ENCODE measurements around the gene RAB11A. TPM values are rescaled to one million over a fixed set of nuclear protein-coding genes. Genes with fewer than 3 reads are reported as not detected.

Gene RAB11A
- total RNA-seq, 1 donor from 2014 or later: 317 TPM

DNA sequence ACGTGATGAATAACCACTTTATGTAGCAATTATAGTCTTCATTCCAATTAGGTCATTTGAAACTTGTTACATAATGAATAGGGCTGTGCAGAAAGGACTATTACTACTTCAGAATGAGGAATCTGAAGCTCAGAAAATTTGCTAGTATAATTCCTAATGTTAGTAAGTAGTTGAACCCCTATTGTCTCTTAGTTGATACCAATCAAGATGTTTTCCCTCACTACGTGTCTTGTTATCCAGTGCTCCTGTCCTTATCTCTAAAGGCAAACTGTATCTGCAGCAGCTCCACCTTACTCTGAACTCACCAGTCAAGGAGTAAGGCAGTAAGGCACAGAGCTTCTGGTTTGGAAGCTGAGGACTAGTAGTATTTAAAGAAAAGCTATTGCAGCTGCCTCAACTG is 32.0 kb downstream of the RAB11A start:
- Mint-ChIP-seq H3K27ac (ENCODE audit: unreplicated experiment) (no peak overlapping the region), H3K36me3 (ENCODE audit: unreplicated experiment) (peaks cover 61% of the 10 kb centered on the region)

DNA sequence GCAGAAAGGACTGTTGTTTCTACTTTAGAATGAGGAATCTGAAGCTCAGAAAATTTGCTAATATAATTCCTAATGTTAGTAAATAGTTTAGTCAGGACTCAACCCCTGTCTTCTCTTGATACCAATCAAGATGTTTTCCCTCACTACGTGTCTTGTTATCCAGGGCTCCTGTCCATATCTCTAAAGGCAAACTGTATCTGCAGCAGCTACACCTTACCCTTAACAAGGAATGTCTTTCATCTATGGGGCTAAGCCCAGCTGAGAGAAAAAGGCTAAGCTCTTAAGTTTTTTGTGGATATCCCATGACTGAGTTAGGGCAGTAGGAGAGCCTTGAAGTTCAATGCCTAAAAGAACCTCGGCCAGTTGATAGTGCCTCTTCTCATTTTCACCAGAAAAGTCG is 32.5 kb downstream of the RAB11A start:
- no peak for DNase-seq (ENCODE audit: extremely low spot score, unreplicated experiment)
- H3K9me3 Mint-ChIP-seq (ENCODE audit: unreplicated experiment): no peaks in the 10 kb centered on the region
- peaks cover 64% of the 10 kb centered on the region for H3K36me3 Mint-ChIP-seq (ENCODE audit: unreplicated experiment)
- H3K4me1 Mint-ChIP-seq (ENCODE audit: unreplicated experiment): peaks cover 16% of the 10 kb centered on the region
- TF ChIP-seq, protein P1, sequence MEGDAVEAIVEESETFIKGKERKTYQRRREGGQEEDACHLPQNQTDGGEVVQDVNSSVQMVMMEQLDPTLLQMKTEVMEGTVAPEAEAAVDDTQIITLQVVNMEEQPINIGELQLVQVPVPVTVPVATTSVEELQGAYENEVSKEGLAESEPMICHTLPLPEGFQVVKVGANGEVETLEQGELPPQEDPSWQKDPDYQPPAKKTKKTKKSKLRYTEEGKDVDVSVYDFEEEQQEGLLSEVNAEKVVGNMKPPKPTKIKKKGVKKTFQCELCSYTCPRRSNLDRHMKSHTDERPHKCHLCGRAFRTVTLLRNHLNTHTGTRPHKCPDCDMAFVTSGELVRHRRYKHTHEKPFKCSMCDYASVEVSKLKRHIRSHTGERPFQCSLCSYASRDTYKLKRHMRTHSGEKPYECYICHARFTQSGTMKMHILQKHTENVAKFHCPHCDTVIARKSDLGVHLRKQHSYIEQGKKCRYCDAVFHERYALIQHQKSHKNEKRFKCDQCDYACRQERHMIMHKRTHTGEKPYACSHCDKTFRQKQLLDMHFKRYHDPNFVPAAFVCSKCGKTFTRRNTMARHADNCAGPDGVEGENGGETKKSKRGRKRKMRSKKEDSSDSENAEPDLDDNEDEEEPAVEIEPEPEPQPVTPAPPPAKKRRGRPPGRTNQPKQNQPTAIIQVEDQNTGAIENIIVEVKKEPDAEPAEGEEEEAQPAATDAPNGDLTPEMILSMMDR (IDR thresholded peaks at IDR 0.05): no peak
- no peak overlapping the region for H3K4me3 Mint-ChIP-seq (ENCODE audit: unreplicated experiment)
- no peak overlapping the region for H3K27ac Mint-ChIP-seq (ENCODE audit: unreplicated experiment)
- no peaks in the 10 kb centered on the region for H3K27me3 Mint-ChIP-seq (ENCODE audit: unreplicated experiment)

More for the DNA sequence above, 32.0 kb downstream of the RAB11A start:
- peaks cover 17% of the 10 kb centered on the region for H3K4me1 Mint-ChIP-seq (ENCODE audit: unreplicated experiment)
- H3K27me3 Mint-ChIP-seq (ENCODE audit: unreplicated experiment): no peaks in the 10 kb centered on the region
- H3K4me3 Mint-ChIP-seq (ENCODE audit: unreplicated experiment): no peak overlapping the region
- H3K9me3 Mint-ChIP-seq (ENCODE audit: unreplicated experiment): no peaks in the 10 kb centered on the region
- TF ChIP-seq, protein P1 (IDR thresholded peaks at IDR 0.05): no peak
- no peak for DNase-seq (ENCODE audit: extremely low spot score, unreplicated experiment)

DNA sequence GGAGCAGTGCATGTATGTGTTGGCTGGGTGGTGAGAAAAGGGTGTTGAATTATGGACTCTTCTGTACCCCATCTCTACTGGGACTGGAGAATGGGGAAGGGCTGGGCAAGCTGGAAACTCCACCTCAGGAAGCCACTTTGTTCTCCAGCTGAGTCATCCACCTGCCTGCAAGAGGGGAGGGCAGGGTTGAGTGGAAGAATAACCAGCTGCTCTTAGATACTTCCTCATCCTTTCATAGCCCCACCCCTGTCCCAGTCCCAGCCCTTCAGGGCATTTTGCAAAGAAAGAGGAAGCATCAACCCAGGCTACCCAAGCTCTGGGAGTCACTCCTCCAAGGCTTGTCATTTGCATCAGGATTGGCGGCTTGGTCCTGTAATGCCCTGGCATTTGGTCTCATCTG is 33.1 kb downstream of the RAB11A start:
- H3K27ac Mint-ChIP-seq (ENCODE audit: unreplicated experiment): no peak overlapping the region
- H3K9me3 Mint-ChIP-seq (ENCODE audit: unreplicated experiment): no peaks in the 10 kb centered on the region
- H3K4me3 Mint-ChIP-seq (ENCODE audit: unreplicated experiment): no peak overlapping the region
- no peak for DNase-seq (ENCODE audit: extremely low spot score, unreplicated experiment)
- TF ChIP-seq, protein P1 (IDR thresholded peaks at IDR 0.05): no peak
- peaks cover 16% of the 10 kb centered on the region for H3K4me1 Mint-ChIP-seq (ENCODE audit: unreplicated experiment)
- H3K27me3 Mint-ChIP-seq (ENCODE audit: unreplicated experiment): no peaks in the 10 kb centered on the region
- H3K36me3 Mint-ChIP-seq (ENCODE audit: unreplicated experiment): peaks cover 66% of the 10 kb centered on the region

DNA sequence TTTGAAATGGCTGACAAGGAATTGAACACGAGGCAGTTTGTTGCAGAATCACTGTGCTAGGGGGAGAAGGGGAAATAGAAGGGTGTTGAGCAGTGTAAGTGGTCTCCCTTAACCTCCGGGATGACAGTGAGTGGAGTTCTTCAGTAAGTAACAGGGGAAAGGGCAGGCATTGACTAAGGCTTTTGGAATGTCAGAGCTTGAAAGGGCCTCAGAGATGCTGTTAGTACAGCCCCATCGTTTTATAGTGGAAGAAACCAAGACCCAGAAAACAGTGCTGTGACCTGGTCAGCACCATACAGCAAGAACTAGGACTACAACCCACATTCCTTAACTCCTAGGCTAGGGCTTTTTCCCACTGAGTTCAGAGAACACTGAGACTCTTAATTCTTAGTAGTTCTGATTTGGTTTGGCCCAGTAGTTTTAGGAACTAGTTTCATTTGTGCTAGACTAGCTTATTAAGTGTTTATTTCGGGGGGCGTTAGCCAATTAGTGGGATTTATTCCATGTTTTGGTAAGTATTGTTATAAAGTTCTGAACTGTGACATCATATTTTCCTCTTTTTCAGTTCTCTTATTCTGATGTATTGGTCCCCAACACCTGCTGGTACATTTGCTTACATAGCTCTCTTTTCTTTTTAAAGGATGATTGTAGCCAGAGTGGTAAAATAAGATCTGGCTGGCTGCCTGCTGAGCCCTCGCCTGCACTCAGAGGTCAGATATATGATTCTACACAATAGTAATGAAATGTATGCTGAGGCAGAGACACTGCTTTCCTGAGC is 34.2 kb downstream of the RAB11A start:
- H3K36me3 Mint-ChIP-seq (ENCODE audit: unreplicated experiment): peaks cover 63% of the 10 kb centered on the region
- DNase-seq (ENCODE audit: extremely low spot score, unreplicated experiment): no peak
- H3K27me3 Mint-ChIP-seq (ENCODE audit: unreplicated experiment): no peaks in the 10 kb centered on the region
- TF ChIP-seq, protein P1 (IDR thresholded peaks at IDR 0.05): no peak
- H3K4me1 Mint-ChIP-seq (ENCODE audit: unreplicated experiment): peaks cover 16% of the 10 kb centered on the region
- H3K9me3 Mint-ChIP-seq (ENCODE audit: unreplicated experiment): no peaks in the 10 kb centered on the region
- H3K4me3 Mint-ChIP-seq (ENCODE audit: unreplicated experiment): no peak overlapping the region
- peak overlapping the region; percentile 41 for H3K27ac Mint-ChIP-seq (ENCODE audit: unreplicated experiment)

DNA sequence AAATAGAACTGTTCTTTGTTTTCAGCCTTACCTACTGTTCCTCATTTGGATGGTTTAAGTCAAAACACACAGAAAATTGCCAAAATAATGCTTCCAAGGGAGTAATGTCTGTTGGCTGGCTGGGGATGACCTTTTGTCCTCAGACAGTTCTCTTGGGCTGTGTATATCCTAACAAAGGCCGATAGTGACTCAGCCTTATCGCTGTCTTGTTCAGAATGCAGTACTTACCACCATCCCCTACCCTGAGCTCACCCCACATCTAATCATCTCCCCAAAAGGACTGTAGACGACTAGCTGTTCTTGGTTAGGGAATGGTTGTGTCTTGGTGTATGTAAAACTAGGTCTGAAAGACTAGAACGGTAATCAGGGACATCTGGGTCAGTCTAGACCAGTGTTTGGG is 35.0 kb downstream of the RAB11A start:
- H3K36me3 Mint-ChIP-seq (ENCODE audit: unreplicated experiment): peaks cover 55% of the 10 kb centered on the region
- H3K9me3 Mint-ChIP-seq (ENCODE audit: unreplicated experiment): no peaks in the 10 kb centered on the region
- H3K4me1 Mint-ChIP-seq (ENCODE audit: unreplicated experiment): peaks cover 16% of the 10 kb centered on the region
- H3K4me3 Mint-ChIP-seq (ENCODE audit: unreplicated experiment): no peak overlapping the region
- H3K27me3 Mint-ChIP-seq (ENCODE audit: unreplicated experiment): no peaks in the 10 kb centered on the region
- TF ChIP-seq, protein P1 (IDR thresholded peaks at IDR 0.05): no peak
- DNase-seq (ENCODE audit: extremely low spot score, unreplicated experiment): no peak
- H3K27ac Mint-ChIP-seq (ENCODE audit: unreplicated experiment): no peak overlapping the region
